ENCODE measurements around the gene GPR171.

GRCh38 chr3:151232991-151233390, 30.0 kb upstream of the GPR171 start:
- no peak for TF ChIP-seq FOXJ3 (CRISPR knock-in tag; IDR thresholded peaks at IDR 0.05; ENCODE audit: borderline replicate concordance)
- TF ChIP-seq EP300 (IDR thresholded peaks at IDR 0.05; ENCODE audit: low read depth in 2 of 2, low read length in 2 of 2), result no peak
- TF ChIP-seq EP300 (CRISPR knock-in tag; IDR thresholded peaks at IDR 0.05; ENCODE audit: borderline replicate concordance), result no peak
- TF ChIP-seq CTCF (CRISPR knock-in tag; IDR thresholded peaks at IDR 0.05), result no peak
- TF ChIP-seq RFX5 (IDR thresholded peaks at IDR 0.05; ENCODE audit: low read depth, low read length), result no peak
- TF ChIP-seq DMAP1 (CRISPR knock-in tag; IDR thresholded peaks at IDR 0.05), result no peak
- TF ChIP-seq JUND (CRISPR knock-in tag; IDR thresholded peaks at IDR 0.05), result no peak
- TF ChIP-seq PAWR (CRISPR knock-in tag; IDR thresholded peaks at IDR 0.05; ENCODE audit: borderline replicate concordance), result no peak
- no peak for TF ChIP-seq ZSCAN5A (CRISPR knock-in tag; IDR thresholded peaks at IDR 0.05; ENCODE audit: borderline replicate concordance)
- TF ChIP-seq ASH2L (IDR thresholded peaks at IDR 0.05; ENCODE audit: insufficient read length, low read depth, low read length), result no peak
- TF ChIP-seq ZNF501 (CRISPR knock-in tag; IDR thresholded peaks at IDR 0.05), result no peak
- no peak for TF ChIP-seq CHD2 (IDR thresholded peaks at IDR 0.05; ENCODE audit: low read depth, low read length)
- TF ChIP-seq HMG20A (CRISPR knock-in tag; IDR thresholded peaks at IDR 0.05; ENCODE audit: borderline replicate concordance), result no peak

Data from HepG2 (cell line).